OCI-LY1 (cell line): ENCODE data around the gene DYNC1I1.

ENCODE experiments used
- H2AFZ ChIP-seq: fragments of 200-600 bp; sonication (generic), shearing (Covaris generic); 2 replicates; pipeline ENCODE4 v1.6.0; 2014; ENCODE audit warnings: antibody characterized with exemption, mild to moderate bottlenecking, low read length
- H3F3A ChIP-seq: fragments of 200-600 bp; sonication (generic), shearing (Covaris generic); 2 replicates; pipeline ENCODE4 v1.6.0; 2014; ENCODE audit warnings: mild to moderate bottlenecking, antibody characterized with exemption, low read length, moderate library complexity; ENCODE audit not compliant: insufficient read depth
- H3K27ac ChIP-seq: fragments of 200-600 bp; sonication (generic); 2 replicates; pipeline ENCODE4 v1.5.1; 2014; ENCODE audit warnings: low read length, mixed run types, mild to moderate bottlenecking, low read depth; ENCODE audit not compliant: poor library complexity, severe bottlenecking
- H3K27me3 ChIP-seq: fragments of 200-600 bp; sonication (generic); 2 replicates; pipeline ENCODE4 v1.6.0; 2014; ENCODE audit warnings: antibody characterized with exemption, mild to moderate bottlenecking, low read length, moderate library complexity; ENCODE audit not compliant: insufficient read depth
- H3K36me3 ChIP-seq: fragments of 200-600 bp; sonication (generic); 2 replicates; pipeline ENCODE4 v1.6.1; 2014; ENCODE audit warnings: mild to moderate bottlenecking, antibody characterized with exemption, low read length, moderate library complexity, mixed read lengths; ENCODE audit not compliant: insufficient read depth
- H3K4me1 ChIP-seq: fragments of 200-600 bp; sonication (generic); 2 replicates; pipeline ENCODE4 v1.5.1; 2014; ENCODE audit warnings: mild to moderate bottlenecking, low read length, moderate library complexity; ENCODE audit not compliant: insufficient read depth, severe bottlenecking
- H3K4me2 ChIP-seq: fragments of 200-600 bp; sonication (generic), shearing (Covaris generic); 2 replicates; pipeline ENCODE4 v1.6.1; 2014; ENCODE audit warnings: low read length
- H3K4me3 ChIP-seq: fragments of 200-600 bp; sonication (generic); 2 replicates; pipeline ENCODE4 v1.5.1; 2014; ENCODE audit warnings: low read length, low read depth, mild to moderate bottlenecking, mixed read lengths; ENCODE audit not compliant: poor library complexity, severe bottlenecking
- H3K79me2 ChIP-seq: fragments of 200-600 bp; shearing (Covaris generic); 2 replicates; pipeline ENCODE4 v1.6.1; 2016; ENCODE audit warnings: mixed run types, low read length, mixed read lengths; ENCODE audit not compliant: insufficient read depth
- H3K9ac ChIP-seq: fragments of 200-600 bp; sonication (generic), shearing (Covaris generic); 2 replicates; pipeline ENCODE4 v1.6.1; 2014; ENCODE audit warnings: mild to moderate bottlenecking, low read length, mixed read lengths
- H3K9me2 ChIP-seq: fragments of 200-600 bp; sonication (generic), shearing (Covaris generic); 2 replicates; pipeline ENCODE4 v1.6.1; 2014; ENCODE audit warnings: low read depth, mild to moderate bottlenecking, low read length, mixed read lengths
- H3K9me3 ChIP-seq: fragments of 200-600 bp; shearing (Covaris generic); 2 replicates; pipeline ENCODE4 v1.6.1; 2014; ENCODE audit warnings: low read length, mixed read lengths
- H4K20me1 ChIP-seq: fragments of 200-600 bp; sonication (generic), shearing (Covaris generic); 2 replicates; pipeline ENCODE4 v1.6.0; 2016; ENCODE audit warnings: mild to moderate bottlenecking, low read length; ENCODE audit not compliant: insufficient read depth
- CTCF ChIP-seq: fragments of 200-600 bp; sonication (generic), shearing (Covaris generic); IDR thresholded peaks from 2 replicates; pipeline ENCODE4 v1.5.1; 2017; ENCODE audit warnings: mild to moderate bottlenecking, antibody characterized with exemption, low read length, moderate library complexity, mixed read lengths
- EZH2 ChIP-seq: fragments of 200-600 bp; sonication (generic), shearing (Covaris generic); IDR thresholded peaks from 2 replicates; pipeline ENCODE4 v1.8.0; 2017; ENCODE audit warnings: borderline replicate concordance, mixed run types, mild to moderate bottlenecking, antibody characterized with exemption, low read length, moderate library complexity, mixed read lengths

The DYNC1I1 gene

DNA sequence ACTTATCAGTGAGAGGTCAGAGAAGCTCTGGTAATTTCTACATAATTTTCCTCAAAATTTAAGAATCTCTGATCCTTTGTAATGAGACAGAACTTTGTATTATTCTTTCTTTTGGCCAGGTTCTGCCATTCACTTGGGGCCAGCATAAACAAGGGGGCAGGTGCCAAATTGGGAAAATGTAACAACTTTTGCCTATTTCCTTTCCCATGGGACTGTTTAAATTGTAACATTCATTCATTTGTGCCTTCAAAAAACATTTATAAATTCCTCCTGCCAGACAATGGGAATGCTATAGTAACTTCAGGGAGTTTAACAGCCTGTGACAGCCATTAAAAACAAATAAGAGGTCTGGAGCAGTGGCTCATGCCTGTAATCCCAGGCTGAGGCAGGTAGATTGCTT, 12.4 kb downstream of the DYNC1I1 start:
- Histone ChIP-seq H3K9ac (no peak overlapping the region), H3K9me3 (no peaks in the 10 kb centered on the region), H3K4me3 (no peak overlapping the region), H2AFZ (no peak overlapping the region), H3K27me3 (no peaks in the 10 kb centered on the region), H4K20me1 (no peaks in the 10 kb centered on the region), H3K36me3 (no peaks in the 10 kb centered on the region), H3K4me2 (no peak overlapping the region), H3K4me1 (peaks cover 45% of the 10 kb centered on the region), H3F3A (no peaks in the 10 kb centered on the region), H3K9me2 (no peaks in the 10 kb centered on the region), H3K27ac (no peak overlapping the region), H3K79me2 (no peaks in the 10 kb centered on the region)
- TF ChIP-seq EZH2 (no peak), CTCF (no peak)

DNA sequence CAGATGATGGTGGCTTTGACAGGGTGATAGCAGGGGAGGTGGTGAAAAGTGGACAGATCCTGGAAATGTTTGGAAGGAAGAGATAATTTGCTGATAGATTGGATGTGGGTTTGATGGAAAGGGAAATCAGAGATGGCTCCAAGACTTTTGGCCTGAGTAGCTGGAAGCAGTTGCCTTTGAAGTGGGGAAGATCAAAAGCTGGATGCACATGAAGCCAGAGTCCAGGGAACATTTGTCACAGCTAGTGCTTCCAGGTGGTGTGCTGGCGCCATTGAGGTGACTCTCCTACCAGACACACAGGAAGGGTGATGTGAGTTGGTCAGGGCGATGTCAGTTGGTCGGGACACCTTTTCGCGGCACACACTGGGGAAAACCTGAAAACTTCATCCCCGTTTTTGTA, 15.9 kb downstream of the DYNC1I1 start:
- TF ChIP-seq EZH2, result no peak
- Histone ChIP-seq H3K9me2 (no peaks in the 10 kb centered on the region), H2AFZ (no peak overlapping the region), H3K9me3 (no peaks in the 10 kb centered on the region), H3K79me2 (peaks cover 7% of the 10 kb centered on the region; the same call in 1 of the 2 replicates), H3K4me2 (no peak overlapping the region), H3K9ac (no peak overlapping the region), H3K4me3 (no peak overlapping the region), H3K4me1 (peaks cover 32% of the 10 kb centered on the region), H3F3A (no peaks in the 10 kb centered on the region), H3K27me3 (no peaks in the 10 kb centered on the region), H4K20me1 (no peaks in the 10 kb centered on the region), H3K27ac (no peak overlapping the region), H3K36me3 (no peaks in the 10 kb centered on the region)

DNA sequence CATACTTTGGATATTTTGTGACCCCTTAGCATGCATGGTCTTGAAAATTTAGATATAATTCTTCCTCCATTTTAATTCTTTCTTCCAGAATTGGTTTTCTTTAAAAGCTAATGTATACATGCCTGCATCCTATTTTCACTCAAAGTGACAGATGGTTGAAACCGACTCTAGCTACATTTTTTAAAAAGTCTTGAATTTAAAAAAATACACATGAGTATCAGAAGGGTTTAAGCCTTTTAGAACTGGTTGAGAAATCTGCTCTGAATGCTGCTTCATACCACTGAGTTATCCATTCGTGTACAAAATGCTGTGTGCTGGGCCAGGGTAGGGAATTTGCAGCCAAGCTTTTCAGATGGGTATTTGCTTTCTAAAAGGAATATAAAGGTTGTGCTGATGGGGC, 16.5 kb downstream of the DYNC1I1 start:
- H3K4me1 ChIP-seq, result peaks cover 29% of the 10 kb centered on the region
- H3F3A ChIP-seq, result no peaks in the 10 kb centered on the region
- no peaks in the 10 kb centered on the region for H4K20me1 ChIP-seq
- no peak overlapping the region for H3K4me3 ChIP-seq
- no peak overlapping the region for H2AFZ ChIP-seq
- peaks cover 7% of the 10 kb centered on the region; the same call in 1 of the 2 replicates for H3K79me2 ChIP-seq
- H3K27ac ChIP-seq, result no peak overlapping the region
- H3K9me3 ChIP-seq, result no peaks in the 10 kb centered on the region
- no peaks in the 10 kb centered on the region for H3K27me3 ChIP-seq
- H3K9ac ChIP-seq, result no peak overlapping the region
- TF ChIP-seq CTCF (no peak), EZH2 (no peak)
- H3K4me2 ChIP-seq, result no peak overlapping the region
- H3K36me3 ChIP-seq, result no peaks in the 10 kb centered on the region
- no peaks in the 10 kb centered on the region for H3K9me2 ChIP-seq

DNA sequence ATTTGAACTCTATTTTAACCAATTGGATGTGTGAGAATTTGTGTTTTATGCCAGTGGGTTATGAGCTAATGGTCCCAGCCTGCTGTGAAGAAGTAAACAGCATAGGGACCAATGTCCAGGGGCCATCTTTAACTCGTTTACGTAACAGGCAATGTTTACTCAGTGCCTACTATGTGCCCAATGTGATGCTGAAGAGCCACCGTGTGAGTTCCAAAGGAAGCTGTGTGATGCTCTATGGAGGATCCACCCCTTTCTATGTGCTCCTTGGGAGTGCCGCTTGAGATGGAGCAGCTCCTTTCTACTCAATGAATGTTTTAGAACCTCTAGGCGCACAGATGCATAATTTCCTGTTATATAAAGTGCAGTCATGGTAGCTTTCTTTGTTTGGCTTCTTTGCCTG, 21.3 kb downstream of the DYNC1I1 start:
- Histone ChIP-seq H3K4me2 (no peak overlapping the region), H3F3A (no peaks in the 10 kb centered on the region), H3K36me3 (no peaks in the 10 kb centered on the region), H3K9me2 (no peaks in the 10 kb centered on the region), H3K4me3 (no peak overlapping the region), H3K27ac (no peak overlapping the region), H3K4me1 (peaks cover 38% of the 10 kb centered on the region), H3K9me3 (no peaks in the 10 kb centered on the region), H3K79me2 (peaks cover 10% of the 10 kb centered on the region; the same call in 1 of the 2 replicates), H3K27me3 (no peaks in the 10 kb centered on the region), H2AFZ (no peak overlapping the region), H4K20me1 (no peaks in the 10 kb centered on the region), H3K9ac (no peak overlapping the region)
- TF ChIP-seq CTCF (no peak), EZH2 (no peak)
